Fibroblast of upper back skin (primary cell): ENCODE data around the gene BTD.

Source experiments
- DNase-seq: peaks from one replicate; pipeline ENCODE4 v3.0.0-alpha.2; 2013

Gene BTD

DNA sequence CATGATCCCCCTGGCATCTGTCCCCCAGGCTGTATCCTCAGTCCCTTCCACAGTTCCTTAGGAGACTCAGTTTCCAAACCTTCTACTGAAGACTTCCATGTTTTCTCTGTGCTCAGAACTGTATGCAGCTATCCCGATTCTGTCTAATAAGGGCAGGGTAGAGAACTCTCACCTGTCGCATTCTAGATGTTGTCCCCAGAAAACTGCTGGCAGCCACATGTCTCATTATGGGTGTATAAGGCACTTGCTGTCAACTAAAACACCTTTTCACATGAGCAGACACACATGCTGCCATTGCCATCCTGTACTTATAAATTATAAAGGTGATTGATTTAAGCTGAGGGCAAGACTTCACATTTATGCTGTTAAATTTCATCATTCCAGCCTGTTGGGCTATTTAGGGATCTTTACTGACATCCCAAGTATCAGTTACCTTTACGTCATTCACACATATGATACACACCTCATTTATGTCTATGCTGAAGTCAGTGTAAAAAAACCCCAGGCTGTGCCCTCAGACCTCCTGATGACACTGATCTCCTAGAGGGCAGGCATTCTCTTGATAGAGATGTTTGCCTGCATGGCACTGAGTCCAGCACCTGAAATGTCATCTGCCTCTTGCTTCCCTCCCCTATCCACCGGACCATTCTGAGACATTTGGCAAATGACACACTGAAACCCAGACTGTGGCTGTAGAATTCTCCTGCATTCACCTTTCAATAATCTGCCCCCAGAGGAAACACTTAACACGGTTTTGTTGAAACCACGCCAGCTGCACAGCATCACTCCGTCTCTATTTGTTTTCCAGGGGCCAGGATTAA, 35.8 kb downstream of the BTD start:
- DNase-seq: no peak

DNA sequence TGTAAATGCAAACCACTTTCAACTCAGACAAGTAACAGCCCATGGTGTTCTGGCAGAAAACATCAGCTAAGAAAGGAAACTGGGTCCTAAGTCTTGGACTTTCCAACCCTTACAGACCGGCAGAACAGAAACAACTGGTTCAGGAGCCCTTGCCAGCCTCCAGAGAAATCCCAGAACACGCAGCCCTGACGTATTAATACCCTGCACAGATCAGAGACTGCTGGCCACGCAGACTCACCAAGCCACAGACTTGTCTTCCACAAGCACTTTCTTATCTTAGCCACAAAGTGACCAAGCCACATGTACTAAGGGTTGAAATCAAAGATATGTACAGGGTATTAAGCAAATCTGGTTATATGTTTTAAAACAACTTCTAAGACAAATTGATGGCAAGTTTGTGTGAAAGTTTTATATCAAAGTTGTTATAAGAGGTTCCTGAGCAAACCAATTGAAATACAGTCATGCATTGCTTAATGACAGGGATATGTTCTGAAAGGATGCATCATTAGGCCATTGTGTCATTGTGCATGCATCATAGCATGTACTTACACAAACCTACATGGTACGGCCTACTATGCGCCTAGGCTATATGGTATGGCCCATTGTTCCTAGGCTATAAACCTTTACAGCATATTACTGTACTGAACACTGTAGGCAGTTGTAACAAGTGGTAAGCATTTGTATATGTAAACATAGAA, 36.8 kb downstream of the BTD start:
- no peak for DNase-seq

DNA sequence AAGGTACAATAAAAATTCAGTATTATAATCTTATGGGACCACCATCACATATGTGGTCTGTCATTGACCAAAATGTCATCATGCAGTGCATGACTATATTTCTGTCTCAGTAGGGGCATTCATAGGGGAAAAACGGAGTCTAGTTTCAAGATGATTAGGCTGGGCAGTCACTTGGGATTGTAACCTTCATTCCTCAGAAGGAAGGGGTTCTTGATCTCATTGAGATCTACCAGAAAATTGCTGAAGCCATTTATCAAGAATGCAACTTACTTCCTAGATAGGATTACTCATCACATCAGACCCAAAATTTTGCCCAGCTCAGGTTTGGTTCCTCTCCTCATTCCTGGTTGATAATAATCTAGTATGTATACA, 37.3 kb downstream of the BTD start:
- peak; percentile 48 for DNase-seq

DNA sequence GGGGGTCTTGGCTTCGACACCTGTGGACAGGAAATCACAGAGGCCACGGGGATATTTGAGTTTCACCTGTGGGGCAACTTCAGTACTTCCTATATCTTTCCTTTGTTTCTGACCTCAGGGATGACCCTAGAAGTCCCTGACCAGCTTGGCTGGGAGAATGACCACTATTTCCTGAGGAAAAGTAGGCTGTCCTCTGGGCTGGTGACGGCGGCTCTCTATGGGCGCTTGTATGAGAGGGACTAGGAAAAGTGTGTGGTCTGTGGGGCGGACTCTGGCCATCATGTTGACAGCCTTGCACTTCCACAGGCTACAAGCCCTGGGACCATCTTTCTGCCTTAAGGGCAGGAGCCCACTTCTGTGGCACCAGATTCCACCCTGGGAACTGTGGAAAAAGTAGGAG, 43.7 kb downstream of the BTD start:
- DNase-seq: no peak

DNA sequence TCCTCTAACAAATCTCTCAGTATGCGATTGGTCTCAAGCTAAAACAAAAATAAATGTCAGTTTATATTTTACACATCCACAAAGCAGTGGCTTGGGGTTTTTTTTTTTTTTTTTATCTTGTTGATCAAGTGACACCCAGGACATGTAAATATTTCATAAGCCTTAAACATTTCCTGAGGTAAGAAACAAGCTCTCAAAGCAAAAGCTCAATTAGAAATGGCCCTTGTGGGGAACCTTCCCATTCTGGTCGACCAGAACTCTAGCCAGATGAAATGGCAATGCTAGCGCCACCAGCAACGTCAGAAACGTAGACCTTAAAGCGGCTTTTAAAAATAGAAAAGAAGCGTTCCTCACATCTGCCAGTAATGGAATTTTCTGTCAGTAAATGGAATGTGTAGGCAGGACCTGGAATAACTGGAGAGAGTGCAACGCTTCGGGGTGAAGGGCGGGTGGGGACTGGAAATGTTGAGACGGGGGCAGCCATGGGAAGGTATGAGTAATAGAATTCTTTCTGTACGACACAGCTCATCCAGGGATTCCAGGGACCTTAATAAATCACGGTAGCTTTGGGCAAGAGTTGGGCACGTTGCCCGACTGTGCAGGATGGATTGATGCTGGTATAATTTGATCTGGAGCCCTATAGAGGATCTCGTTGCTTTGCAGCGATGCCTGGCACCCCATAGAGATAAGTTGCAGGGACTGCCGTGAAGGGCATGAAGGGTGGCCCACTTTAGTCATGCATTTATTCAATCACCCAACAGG, 44.4 kb downstream of the BTD start:
- DNase-seq: peak; percentile 98

DNA sequence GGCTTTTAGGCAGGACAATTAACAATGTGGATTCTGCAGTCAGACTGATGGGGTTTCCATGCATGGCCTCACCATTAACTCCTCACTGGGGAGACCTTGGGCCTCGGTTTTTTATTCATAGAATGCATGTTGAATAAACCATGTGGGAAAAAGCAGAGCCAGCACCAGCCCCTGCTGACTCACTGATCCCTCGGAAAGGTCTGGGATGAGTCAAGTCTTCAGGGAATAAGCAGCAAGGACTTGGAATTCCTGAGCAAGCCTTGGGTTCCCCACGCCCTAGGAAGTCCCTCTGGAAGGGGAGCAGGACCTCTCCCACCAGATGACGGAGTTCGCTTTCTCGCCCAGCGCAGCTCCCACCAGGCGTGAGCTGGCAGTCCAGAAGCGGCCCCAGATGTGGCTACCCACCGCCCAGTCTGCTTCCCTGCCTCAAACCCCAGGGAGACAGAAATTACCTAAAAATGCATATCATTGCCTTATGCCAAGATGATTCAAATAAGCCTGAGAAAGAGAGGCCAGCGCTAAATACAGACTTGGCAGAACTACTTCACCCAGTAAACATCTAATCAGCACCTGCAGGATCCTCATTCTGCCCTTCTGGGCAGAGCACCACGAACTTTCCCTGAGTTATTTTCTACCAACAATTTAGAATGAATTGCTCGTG, 45.4 kb downstream of the BTD start:
- peak; percentile 100 for DNase-seq

DNA sequence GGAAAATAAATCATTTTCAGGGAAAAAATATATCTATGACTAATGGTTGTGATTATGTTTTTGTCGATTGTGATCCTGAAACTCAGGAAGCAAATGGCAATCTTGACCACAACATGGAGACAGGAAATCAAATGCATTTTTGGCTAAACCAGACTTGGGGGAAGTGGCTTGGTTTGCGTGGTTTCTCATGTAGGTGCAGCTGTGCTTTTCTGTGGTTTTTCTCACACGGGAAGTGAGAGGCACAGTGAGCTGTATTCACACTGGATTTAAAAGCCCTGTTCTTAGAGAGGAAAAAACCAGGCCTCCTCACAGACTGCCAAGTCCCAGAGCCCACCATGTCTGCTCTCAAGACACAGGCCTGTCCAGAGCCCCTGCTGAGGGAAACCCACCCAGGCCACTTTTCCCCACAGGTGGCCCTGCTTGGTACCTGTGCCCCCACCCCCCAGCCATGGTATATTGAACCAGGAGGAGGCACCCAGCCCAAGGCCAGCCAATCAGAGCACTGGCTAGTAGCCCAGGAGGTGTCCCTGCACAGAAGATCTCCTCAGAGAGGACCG, 46.1 kb downstream of the BTD start:
- peak; percentile 99 for DNase-seq

DNA sequence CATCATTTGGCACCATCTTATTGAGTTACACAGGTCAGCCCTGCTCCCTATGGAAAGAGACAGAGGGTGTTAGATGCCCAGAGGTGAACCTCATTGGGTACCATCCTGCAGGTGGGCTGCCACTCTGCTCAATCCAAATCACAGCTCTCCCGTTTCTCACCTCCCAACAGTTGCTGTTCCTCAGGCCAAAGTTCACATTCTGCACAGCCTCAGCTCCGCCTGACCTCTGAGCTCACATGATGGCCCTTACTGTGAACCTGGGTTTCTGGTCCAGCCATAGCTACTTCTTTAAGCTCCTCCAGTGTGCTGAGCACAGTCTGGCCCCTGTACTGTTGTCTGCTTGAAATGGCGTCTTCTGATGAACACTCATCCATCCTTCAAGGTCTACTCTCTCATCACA, 47.8 kb downstream of the BTD start:
- DNase-seq: no peak

DNA sequence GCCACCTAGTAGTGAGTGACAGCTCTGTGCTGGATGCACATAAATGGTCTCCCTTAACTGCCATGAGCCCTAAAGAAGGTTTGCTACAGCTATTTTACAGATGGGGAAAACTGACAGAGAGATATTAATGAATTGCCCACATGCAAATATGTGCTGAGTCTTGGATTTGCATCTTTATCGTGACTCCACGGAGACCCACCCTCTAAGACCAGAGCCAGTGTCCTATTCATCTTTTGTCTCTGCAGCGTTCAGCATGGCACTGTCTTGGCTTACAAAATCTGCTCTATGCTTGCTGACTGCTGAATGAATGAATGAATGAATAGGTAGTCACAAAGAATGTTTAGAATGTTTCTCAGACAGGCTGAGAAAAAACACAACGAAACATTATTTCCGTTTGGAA, 48.3 kb downstream of the BTD start:
- no peak for DNase-seq

DNA sequence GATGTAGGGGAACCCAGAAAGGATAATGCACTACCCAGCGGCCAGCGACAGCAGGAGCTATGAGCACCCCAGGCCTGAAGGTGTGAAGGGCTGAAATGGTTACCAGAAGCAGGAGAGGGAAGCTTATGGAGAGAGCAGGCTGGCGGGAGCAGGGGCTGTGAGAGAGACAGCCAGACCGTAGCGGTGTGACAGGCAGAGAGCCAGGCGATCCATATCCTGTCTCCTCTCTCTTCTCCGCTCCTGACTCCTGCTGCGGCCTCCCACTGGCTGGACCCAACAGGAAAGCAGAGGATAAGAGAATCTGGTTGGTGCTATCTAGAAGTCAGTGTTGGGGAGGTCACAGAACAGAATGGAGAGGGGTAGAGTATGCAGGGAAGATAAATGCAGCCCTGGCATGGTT, 49.9 kb downstream of the BTD start:
- no peak for DNase-seq

DNA sequence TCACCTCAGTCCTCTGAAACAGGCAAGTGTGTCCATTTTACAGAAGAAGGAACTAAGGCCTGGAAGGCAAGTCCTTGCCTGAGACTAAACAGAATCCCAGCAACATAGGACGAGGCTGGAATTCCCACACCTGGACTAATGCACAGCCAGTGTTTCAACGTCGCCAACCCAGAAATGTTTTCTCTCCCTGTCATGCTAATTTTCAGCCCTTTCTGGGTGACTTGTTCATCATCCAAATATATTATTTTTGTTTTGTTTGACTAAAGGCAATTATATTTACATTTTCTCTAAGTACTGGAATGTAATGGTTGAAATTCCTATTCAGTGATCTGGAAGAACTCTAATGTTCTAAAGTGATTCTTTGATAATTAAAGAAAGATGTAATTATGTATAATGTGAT, 51.8 kb downstream of the BTD start:
- no peak for DNase-seq

DNA sequence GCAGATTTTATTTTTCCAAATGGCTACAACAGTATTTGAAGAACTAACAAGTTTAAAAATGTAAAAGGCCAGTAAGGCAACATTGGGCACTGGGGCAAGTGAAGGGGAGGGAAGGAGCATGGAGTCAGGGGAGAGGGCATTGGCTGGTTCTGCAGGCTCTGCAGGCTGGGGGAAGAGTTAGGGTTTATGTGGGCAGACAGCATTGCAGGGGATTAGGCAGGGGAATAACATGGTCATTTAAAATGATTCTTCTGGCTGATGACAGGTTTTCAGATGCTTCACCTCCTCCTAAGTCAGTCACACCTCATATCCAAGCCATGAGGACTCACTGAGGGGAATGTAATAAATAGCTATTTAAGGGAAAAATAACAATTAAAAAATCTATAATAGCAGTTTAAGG, 52.6 kb downstream of the BTD start:
- DNase-seq: peak; percentile 51

DNA sequence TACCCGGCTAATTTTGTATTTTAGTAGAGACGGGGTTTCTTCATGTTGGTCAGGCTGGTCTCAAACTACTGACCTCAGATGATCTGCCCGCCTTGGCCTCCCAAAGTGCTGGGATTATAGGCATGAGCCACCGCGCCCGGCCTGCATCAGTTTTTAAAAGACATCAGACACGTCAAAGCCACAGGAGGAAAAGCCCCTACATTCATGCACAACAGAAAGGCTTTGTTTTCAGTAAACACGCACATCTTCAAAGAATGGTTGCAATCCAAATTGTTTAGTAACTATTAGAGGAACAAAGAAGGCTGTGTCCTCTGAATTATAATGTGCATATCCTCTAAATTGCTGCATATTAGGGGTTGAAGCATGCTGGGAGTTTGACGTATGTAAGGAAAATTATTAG, 53.3 kb downstream of the BTD start:
- no peak for DNase-seq

DNA sequence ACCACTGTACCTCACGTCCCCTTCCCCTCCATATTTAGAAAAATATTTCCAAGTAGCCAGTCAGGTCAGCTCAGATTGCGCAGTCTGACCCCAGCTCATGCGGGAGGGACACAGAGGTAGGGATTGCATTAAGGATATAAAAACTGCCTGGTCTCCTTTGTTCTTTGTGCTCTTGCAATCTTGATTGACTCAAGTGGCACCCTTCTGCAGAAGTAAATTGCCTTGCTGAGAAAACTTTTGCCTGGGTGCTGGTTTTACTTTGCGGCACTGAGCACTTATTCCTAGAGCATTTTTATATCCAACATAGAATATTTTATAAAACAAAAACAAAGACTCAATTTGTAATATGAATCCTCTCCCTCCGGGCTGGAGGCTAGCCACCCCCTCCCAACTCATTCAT, 54.8 kb downstream of the BTD start:
- DNase-seq: no peak

DNA sequence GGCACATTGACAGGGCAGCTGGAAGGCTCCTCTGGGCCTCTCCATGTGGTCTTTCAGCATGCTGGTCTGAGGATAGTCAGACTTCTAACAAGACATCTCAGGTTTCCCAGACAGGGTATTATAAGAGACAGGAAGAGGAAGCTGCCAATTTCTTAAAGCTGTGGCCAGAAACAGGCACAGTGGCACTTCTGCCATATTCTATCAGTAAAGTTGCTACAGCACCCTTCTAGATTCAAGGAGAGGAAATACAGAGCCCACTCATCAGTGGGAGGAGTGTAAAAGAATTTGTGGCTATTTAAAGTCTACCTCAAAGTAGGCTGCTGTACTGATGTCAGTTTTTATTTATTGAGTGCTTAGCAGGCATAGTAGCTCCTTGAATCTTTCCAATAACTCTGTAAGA, 55.5 kb downstream of the BTD start:
- DNase-seq: no peak

DNA sequence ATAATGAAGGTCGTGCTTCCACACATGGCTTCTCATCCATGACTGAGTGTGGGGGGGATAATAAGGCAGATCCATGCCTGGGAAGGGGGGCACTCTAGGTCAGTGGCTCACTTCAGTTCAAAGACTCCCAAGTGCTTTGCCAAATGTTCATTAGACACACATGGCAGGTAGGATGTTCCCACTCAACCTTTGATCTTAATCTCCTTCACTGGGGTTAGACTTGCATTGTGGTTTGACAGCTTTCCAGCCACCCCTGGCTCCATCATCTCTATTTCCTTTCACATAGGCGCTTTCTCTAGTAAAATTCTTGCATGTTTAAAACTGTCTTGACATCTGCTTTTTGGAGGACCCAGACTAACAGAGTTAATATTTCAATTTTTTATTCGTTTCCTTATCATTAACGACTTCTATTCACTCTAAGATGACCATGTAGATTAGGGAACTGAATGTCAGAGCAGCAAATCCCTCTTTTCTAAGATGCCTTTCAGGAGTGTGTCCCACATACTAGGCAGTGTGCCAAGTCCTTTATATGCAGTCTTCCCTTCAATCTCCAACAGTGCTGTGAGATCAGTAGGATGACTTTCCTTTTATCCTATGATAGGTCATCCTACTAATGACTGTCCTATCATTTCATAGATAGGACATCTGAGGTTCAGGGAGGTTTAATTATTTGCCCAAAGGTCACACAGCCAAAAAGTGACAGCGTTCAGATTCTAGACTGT, 57.9 kb downstream of the BTD start:
- peak; percentile 53 for DNase-seq

DNA sequence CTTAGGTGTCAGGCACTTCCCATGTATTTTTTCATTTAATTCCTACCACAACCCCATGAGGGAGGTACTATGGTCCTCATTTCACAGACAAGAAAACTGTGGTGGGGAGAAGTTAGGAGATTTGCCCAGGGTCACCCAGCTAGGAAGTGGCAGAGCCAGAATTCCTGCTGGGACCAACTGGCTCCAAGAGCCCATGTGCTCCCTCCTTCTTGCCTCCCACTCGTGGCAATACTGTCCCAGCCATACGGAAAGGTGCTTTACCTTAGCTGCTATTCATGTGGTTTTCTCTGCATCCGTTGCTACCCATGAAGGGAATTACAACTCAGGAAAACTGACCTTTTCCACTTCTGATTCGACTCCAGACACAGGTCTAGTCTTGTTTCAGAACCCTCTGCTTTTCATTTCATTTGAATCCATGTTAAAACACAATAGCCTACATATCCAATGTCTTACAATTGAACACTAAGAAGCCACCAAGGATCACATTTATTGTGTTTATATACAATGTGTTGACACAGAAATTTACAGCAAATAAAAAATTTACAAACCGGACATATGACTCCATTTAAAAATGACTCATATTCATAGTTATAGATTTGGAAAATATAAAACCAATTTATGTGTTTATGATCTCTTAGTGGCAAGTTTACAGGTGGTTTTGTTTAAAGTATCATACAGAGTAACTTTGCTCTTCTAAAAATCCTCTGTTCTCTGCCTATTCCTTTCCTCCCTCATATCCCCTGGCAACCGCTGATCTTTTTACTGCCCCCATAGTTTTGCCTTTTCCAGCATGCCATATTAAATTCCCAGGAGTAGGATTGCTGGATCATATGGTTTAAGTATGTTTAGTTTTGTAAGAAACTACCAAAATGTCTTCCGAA, 58.8 kb downstream of the BTD start:
- no peak for DNase-seq

DNA sequence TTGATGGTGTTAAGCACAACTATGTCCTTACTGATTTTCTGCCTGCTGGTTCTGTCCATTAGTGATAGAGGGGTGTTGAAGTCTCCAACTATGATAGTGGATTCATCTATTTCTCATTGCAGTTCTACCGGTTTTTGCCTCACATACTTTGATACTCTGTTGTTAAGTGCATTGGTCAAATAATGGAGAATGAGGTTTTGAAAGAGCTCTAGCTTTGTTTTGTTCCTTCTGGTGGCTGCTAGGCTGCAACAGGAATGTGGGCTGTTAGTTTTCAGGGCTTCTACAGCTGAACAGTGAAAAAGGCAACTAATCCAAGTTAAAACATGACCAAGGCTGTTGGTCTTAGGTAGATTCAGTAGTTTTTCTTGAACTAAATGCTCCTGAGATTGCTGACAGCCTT, 62.6 kb downstream of the BTD start:
- no peak for DNase-seq

DNA sequence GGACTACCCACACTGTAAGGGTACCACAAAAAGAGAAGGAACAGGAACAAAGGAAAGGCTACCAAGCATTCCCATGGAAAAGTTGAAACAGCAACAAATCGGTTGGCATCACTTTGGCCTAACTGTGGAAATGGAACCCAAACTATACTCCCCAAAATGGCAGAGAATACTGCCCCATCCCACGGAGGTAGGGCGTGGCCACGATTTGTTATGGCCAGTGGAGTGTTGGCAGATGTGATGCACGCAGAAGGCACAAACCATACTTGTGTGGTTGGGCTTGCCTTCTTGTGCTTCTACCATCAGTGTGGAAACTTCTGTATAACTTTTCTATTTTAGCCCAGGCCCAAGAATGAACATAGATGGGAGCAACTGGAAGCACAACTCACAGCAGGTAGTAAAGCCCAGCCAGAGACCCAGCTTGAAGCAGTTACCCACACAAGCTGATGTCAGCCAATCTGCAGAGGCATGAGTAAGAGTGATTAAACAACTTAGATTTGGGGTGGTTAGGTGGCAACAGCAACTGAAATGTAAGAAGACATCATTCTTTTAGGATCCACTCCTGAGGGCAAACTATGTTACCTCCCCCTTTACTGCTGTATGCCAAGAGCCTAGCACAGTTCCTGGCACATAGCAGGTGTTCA, 64.1 kb downstream of the BTD start:
- no peak for DNase-seq

DNA sequence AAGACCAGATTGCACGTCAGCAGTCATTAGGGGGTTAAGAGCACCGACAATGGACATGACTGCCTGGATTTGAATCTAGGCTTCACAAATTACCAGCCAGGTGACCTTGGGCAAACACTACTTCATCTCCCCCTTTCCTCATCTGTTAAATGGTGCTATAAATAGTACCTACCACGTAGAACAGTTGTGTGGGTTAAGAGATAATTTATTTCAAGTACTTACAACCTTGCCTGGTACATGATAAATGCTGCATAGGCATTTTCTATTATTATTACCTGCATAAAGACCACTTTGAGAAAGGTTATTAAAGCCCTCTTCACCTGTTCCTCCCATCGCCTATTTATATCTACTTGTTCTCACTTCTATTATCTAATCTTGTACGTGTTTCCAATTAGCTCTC, 64.7 kb downstream of the BTD start:
- no peak for DNase-seq

DNA sequence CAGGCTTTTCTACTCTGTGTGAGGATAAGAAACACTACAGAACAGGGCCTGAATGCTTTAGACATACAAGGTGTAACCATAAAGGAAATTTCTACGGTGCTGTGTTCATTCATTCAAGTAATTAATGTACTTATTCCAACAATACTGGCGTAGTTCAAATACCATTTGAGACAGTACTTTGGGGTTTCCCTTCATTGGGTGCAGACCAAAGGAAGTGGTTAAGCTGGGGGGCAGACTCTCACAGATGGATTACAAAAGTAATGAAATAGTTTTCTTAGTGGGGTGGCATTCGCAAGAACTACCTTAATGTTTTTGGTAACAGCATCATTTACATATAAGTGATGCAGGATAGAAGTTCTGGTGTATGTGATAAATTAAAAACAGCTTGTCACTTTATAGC, 65.9 kb downstream of the BTD start:
- no peak for DNase-seq
